Esophagus muscularis mucosa (tissue), 4 donors: Measurements from ENCODE around the gene RAD51B. TPM values are rescaled to one million over a fixed set of nuclear protein-coding genes. Genes with fewer than 3 reads are reported as not detected.
A peak's percentile ranks its signal among the peaks of the same experiment; 100 is the strongest.

ENCODE experiments used
- DNase-seq: peaks from one replicate; pipeline ENCODE4 v3.0.0-alpha.2; 2017; ENCODE audit errors: extremely low spot score
- H3K27ac ChIP-seq, 4 donors: fragments of 200-600 bp; sonication (generic); replicated peaks in 1 of 4; 1 replicate in 3 of 4; 2 replicates in 1 of 4; pipeline ENCODE4 v1.5.1; 2016 to 2019; ENCODE audit warnings: mild to moderate bottlenecking in 1 of 4
- H3K27me3 ChIP-seq, 4 donors: fragments of 200-600 bp; sonication (generic); one replicate each; pipeline versions ENCODE4 v1.5.1 to v1.6.0; 2016 to 2019
- H3K36me3 ChIP-seq, 4 donors: fragments of 200-600 bp; sonication (generic); one replicate each; pipeline ENCODE4 v1.5.1; 2016 to 2019
- H3K4me1 ChIP-seq, 4 donors: fragments of 200-600 bp; sonication (generic); one replicate each; pipeline ENCODE4 v1.5.1; 2016 to 2019
- H3K4me3 ChIP-seq, 4 donors: fragments of 200-600 bp; sonication (generic); 1 replicate in 2 of 4; 2 replicates in 2 of 4; pipeline ENCODE4 v1.5.1; 2016 to 2019; ENCODE audit warnings: mild to moderate bottlenecking in 4 of 4, moderate library complexity in 1 of 4
- H3K9me3 ChIP-seq, 4 donors: fragments of 200-600 bp; sonication (generic); 1 replicate in 3 of 4; 2 replicates in 1 of 4; pipeline ENCODE4 v1.5.1; 2016 to 2019
- EP300 ChIP-seq: sonication (generic); formaldehyde crosslinking; IDR thresholded peaks from one replicate; pipeline ENCODE4 v1.6.1; 2017; ENCODE audit warnings: antibody characterized with exemption
- POLR2A ChIP-seq: fragments of 450-650 bp; IDR thresholded peaks from one replicate; pipeline ENCODE4 v1.6.1; 2017; ENCODE audit warnings: antibody characterized with exemption, moderate library complexity, mild to moderate bottlenecking, low read depth
- POLR2AphosphoS5 ChIP-seq, 2 donors: sonication (generic); formaldehyde crosslinking; IDR thresholded peaks; one replicate each; pipeline ENCODE4 v1.6.1; 2017; ENCODE audit warnings: antibody characterized with exemption in 2 of 2
- WGBS: methylation state at CpG from one replicate; pipeline ENCODE4 v1.1.5; 2018; 5-methylcytosine and 5-hydroxymethylcytosine counted together
- intact Hi-C: fragments of 100-400 bp; cut with DNase I; formaldehyde crosslinking; loops from one replicate; pipeline ENCODE4 v1.15.1; 2023
- small RNA-seq, 3 donors: library from RNA; depleted of rRNA; stranded (forward); fragments of <200 nt; gene quantifications; one replicate each; pipeline ENCODE3, GENCODE V24; 2016
- total RNA-seq, 4 donors: library from RNA; depleted of rRNA; stranded (reverse); fragments of >200 nt; gene quantifications; one replicate each; pipeline versions ENCODE4 v1.1.0 to v1.2.1, GENCODE V29; 2016
- TF ChIP-seq, protein P1 (sequence below), 3 experiments: fragments of 200-600 bp in 2 of 3; fragments of 450-650 bp in 1 of 3; sonication (generic) in 2 of 3; IDR thresholded peaks; one replicate each; pipeline ENCODE4 v1.5.1; 2017 to 2019; ENCODE audit warnings: antibody characterized with exemption in 3 of 3, mild to moderate bottlenecking in 2 of 3, moderate library complexity in 1 of 3

Gene RAD51B
- total RNA-seq, 4 donors from 2014 or later: 2.8 to 11.1 (median 5.1) TPM

DNA sequence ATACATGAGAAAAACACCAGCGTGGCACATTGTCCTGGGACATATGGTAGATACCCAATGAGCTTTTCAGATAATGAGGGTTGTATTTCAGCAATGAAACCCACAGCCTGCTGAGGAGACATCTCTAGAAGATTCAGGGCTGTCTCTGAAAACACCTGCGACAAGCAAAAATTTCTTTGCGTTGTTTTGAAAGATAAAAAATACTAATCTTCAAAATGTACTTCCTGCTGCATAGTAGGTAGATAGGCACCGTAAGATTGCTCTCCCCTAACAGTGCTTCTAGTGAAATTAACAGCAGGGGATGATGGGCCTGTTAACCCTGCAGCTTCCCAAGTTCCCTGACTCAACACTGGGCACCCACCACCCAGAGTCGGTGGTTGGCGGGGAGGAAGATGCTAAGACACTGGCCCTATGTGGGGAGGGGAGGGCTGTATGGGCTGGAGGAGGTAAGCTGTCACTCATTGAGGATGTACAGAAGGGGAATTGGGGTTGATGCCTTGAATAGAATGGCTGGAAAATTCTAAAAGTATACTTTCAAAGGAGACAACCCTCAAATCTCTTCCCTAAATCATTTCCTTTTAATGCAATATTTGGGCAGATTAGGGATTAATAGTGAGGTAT is 953.3 kb downstream of the RAD51B start:
- H3K27ac ChIP-seq: peak overlapping the region in 1 of 4 donors; percentile 40

DNA sequence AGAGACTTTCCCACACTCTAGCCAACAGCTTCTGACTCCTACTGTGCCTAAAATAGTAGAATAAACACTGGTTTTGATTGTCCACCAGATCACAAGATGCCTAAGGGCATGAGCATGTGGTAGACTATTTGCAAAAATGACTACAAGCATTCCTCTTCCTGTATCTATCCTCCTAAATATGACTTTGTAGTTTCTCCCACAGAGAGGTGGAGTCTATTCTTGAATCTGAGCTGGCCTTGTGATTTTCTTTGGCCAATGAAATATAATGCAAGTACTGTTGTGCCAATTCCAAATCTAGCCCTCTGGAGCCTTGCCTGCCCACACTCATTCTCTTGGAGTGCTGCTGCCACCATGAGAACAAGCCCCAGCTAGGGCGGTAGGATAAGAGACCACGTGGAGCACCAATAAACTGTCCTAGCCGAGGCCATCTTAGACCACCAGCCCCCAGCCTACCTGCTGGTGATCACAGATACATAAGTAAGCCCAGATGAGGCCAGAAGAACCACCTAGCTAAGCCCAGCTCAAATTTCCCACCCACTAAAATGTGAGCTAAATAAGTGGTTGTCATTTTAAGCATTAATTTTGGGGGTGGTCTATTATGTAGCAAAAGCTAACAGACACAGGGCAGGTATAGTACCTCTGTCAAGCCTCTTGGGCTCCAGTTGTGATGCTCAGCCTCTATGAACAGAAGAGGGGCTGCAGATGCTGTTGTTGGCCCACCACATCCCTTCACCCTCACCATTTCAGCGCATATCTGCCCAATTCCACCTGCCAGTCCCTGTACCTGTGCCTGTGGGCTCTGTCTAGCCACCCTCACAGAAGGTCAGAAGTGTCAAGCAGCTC is 955.4 kb downstream of the RAD51B start:
- intact Hi-C loops: loop anchor here (5.0 kb wide), 1 partner anchor 88 kb away; no protein-coding TSS in a partner anchor
- no peak overlapping the region for H3K27ac ChIP-seq
- no peak for DNase-seq

More for the DNA sequence above, 953.3 kb downstream of the RAD51B start:
- TF ChIP-seq POLR2AphosphoS5 (IDR thresholded peaks at IDR 0.05) (no peak), POLR2A (no peak)
- DNase-seq: no peak
- Histone ChIP-seq H3K9me3 (peaks cover 0 to 5% (median 0%) of the 10 kb centered on the region in 4 donors), H3K4me1 (peaks cover 10 to 27% (median 18%) of the 10 kb centered on the region in 4 donors), H3K4me3 (no peak overlapping the region), H3K36me3 (no peaks in the 10 kb centered on the region), H3K27me3 (no peaks in the 10 kb centered on the region)
- WGBS: 99% methylated on average over 6 of the region's 6 CpGs
- intact Hi-C loops: no loop called here

DNA sequence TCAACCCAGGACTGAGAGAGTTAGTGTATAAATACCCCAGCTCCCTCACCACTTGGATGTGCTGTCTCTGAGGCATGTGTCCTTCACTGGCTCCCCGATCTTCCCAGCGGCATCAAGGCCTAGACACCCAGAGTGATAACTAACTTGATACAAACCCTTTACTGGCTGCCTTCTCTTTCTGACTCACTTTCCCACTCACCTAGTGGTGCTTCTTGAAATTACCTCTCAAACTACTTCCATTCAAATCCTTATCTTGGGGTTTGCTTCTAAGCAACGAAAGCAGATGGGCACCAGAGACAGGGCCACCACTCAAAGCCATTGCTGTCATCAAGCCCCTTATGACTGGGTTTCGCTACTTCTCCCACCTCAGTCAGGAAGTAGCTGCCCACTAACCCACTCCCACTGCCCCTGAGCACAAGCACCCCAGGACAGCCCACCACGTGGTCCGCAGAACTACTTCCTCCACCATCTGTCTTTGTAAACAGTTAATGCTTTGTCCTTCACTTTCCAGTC is 956.1 kb downstream of the RAD51B start:
- no peak for DNase-seq
- WGBS: 87% methylated on average over 6 of the region's 6 CpGs
- Histone ChIP-seq H3K4me3 (no peak overlapping the region), H3K36me3 (no peaks in the 10 kb centered on the region), H3K9me3 (peaks cover 0 to 5% (median 0%) of the 10 kb centered on the region in 4 donors), H3K4me1 (peaks cover 38 to 55% (median 43%) of the 10 kb centered on the region in 4 donors), H3K27me3 (no peaks in the 10 kb centered on the region), H3K27ac (no peak overlapping the region)
- TF ChIP-seq POLR2AphosphoS5 (IDR thresholded peaks at IDR 0.05) (no peak), POLR2A (no peak), EP300 (no peak)
- TF ChIP-seq, protein P1, sequence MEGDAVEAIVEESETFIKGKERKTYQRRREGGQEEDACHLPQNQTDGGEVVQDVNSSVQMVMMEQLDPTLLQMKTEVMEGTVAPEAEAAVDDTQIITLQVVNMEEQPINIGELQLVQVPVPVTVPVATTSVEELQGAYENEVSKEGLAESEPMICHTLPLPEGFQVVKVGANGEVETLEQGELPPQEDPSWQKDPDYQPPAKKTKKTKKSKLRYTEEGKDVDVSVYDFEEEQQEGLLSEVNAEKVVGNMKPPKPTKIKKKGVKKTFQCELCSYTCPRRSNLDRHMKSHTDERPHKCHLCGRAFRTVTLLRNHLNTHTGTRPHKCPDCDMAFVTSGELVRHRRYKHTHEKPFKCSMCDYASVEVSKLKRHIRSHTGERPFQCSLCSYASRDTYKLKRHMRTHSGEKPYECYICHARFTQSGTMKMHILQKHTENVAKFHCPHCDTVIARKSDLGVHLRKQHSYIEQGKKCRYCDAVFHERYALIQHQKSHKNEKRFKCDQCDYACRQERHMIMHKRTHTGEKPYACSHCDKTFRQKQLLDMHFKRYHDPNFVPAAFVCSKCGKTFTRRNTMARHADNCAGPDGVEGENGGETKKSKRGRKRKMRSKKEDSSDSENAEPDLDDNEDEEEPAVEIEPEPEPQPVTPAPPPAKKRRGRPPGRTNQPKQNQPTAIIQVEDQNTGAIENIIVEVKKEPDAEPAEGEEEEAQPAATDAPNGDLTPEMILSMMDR (IDR thresholded peaks at IDR 0.05): no peak
- intact Hi-C loops: loop anchor here (5.0 kb wide), 1 partner anchor 88 kb away; no protein-coding TSS in a partner anchor

More for the DNA sequence above, 955.4 kb downstream of the RAD51B start:
- Histone ChIP-seq H3K4me3 (no peak overlapping the region), H3K27me3 (no peaks in the 10 kb centered on the region), H3K9me3 (peaks cover 0 to 5% (median 0%) of the 10 kb centered on the region in 4 donors), H3K36me3 (no peaks in the 10 kb centered on the region), H3K4me1 (peaks cover 32 to 49% (median 38%) of the 10 kb centered on the region in 4 donors)
- TF ChIP-seq POLR2A (no peak), POLR2AphosphoS5 (IDR thresholded peaks at IDR 0.05) (no peak), EP300 (no peak)
- TF ChIP-seq, protein P1 (IDR thresholded peaks at IDR 0.05): no peak
- WGBS: 85% methylated on average over 4 of the region's 4 CpGs

DNA sequence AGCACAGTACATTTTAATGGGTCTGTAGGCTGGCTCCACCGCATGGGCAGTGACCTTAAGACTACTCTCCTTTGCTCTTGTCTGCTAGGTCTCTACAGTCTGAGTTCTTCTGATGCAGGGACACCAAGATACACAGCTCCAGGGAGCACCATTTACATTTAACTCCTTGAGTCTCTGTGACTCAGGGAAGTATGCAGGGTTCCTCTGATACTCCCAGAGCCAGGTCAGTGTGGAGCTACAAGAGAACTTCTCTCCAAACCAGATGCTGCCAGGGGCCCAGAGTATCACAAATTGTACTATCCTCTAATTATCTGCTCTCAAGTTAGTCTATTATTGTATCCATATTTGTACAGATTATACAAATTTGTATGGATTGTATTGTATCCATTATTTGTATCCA is 958.1 kb downstream of the RAD51B start:
- H3K27ac ChIP-seq: peak overlapping the region in 1 of 4 donors; percentile 100
- peaks cover 37 to 58% (median 52%) of the 10 kb centered on the region in 4 donors for H3K4me1 ChIP-seq
- TF ChIP-seq, protein P1 (IDR thresholded peaks at IDR 0.05): no peak
- TF ChIP-seq POLR2AphosphoS5 (IDR thresholded peaks at IDR 0.05): no peak
- TF ChIP-seq EP300: no peak
- TF ChIP-seq POLR2A: no peak
- H3K9me3 ChIP-seq: peaks cover 0 to 5% (median 0%) of the 10 kb centered on the region in 4 donors
- intact Hi-C loops: loop anchor here (5.0 kb wide), 1 partner anchor 90 kb away; no protein-coding TSS in a partner anchor
- no peak overlapping the region for H3K4me3 ChIP-seq
- no peaks in the 10 kb centered on the region for H3K27me3 ChIP-seq
- DNase-seq: no peak
- 95% methylated on average over 1 of the region's 1 CpG for WGBS
- H3K36me3 ChIP-seq: no peaks in the 10 kb centered on the region

Small RNA genes lying within 50 kb of the gene (small RNA-seq; reads per million reads assigned to genes)
- gene RN7SL108P (0 reads per million in 3 donors), gene RN7SL706P (0 reads per million in 3 donors), gene RNU6-921P (0 reads per million in 3 donors)

Other genes with a start within 250 kb of the RAD51B start
- 10 to 100 TPM; 21.6 to 26.4 (median 23.0) TPM for gene PIGH, start 219.5 kb upstream of the RAD51B start, total RNA-seq
- 10 to 100 TPM in 3 of 4 donors, 1 to 10 TPM in 1; 5.8 to 15.1 (median 12.9) TPM for gene ARG2, start 199.9 kb upstream of the RAD51B start, total RNA-seq
- 100 to 1,000 TPM in 1 of 4 donors, 10 to 100 TPM in 3; 78.5 to 104 (median 83.3) TPM for gene VTI1B, start 145.1 kb upstream of the RAD51B start, total RNA-seq
- gene RDH11, start 124.0 kb upstream of the RAD51B start, total RNA-seq: 10 to 100 TPM; 29.9 to 36.9 (median 33.6) TPM
- gene RDH12, start 117.9 kb upstream of the RAD51B start, total RNA-seq: not detected
- gene ZFYVE26, start 3.2 kb upstream of the RAD51B start, total RNA-seq: 10 to 100 TPM; 15.9 to 21.2 (median 19.5) TPM